Right cardiac atrium (tissue), 5 donors: ENCODE data around the gene SP140. TPM values are rescaled to one million over a fixed set of nuclear protein-coding genes. Genes with fewer than 3 reads are reported as not detected.
A peak's percentile ranks its signal among the peaks of the same experiment; 100 is the strongest.
"Not testable (repeated sequence)": the region's sequence is repeated elsewhere in the genome, so short reads cannot be mapped to it uniquely, and the experiment has no call there.

Experiments used
- ATAC-seq, 2 donors: fragments of 200-7000 bp; cut with Tn5 transposase; one replicate each; pipeline versions ENCODE4 v1.8.0 to v1.9.1; 2020; ENCODE audit warnings: moderate library complexity in 2 of 2, mild to moderate bottlenecking in 1 of 2
- DNase-seq, 3 donors: peaks; one replicate each; pipeline ENCODE4 v3.0.0-alpha.2; 2020
- H3K27ac ChIP-seq: one replicate; pipeline ENCODE4 v1.5.1; 2013; ENCODE audit warnings: mild to moderate bottlenecking, low read length, control low read depth, moderate library complexity
- H3K27me3 ChIP-seq: one replicate; pipeline ENCODE4 v1.6.1; 2013; ENCODE audit not compliant: control insufficient read depth, insufficient read depth
- H3K4me1 ChIP-seq: one replicate; pipeline ENCODE4 v1.6.1; 2013; ENCODE audit warnings: low read length; ENCODE audit not compliant: control insufficient read depth, insufficient read depth
- H3K4me3 ChIP-seq: one replicate; pipeline ENCODE4 v1.5.1; 2013; ENCODE audit warnings: low read length, control low read depth
- H3K9me3 ChIP-seq: one replicate; pipeline ENCODE4 v1.6.1; 2013; ENCODE audit warnings: low read length; ENCODE audit not compliant: control insufficient read depth
- WGBS: extraction: QIAGEN DNeasy Blood & Tissue Kit; methylation state at CpG from one replicate; pipeline ENCODE4 v1.1.7; 2013; 5-methylcytosine and 5-hydroxymethylcytosine counted together
- intact Hi-C, 4 donors: fragments of 100-400 bp; cut with DNase I; formaldehyde crosslinking; loops; one replicate each; pipeline versions ENCODE4 v1.11.0 to v1.14.0; 2022 to 2023
- polyA plus RNA-seq: library from polyadenylated mRNA; stranded (reverse); fragments of 200-250 nt; gene quantifications from one replicate; pipeline ENCODE4 v1.2.3, GENCODE V29; 2013
- total RNA-seq, 4 donors: library from RNA; stranded (reverse); fragmentation: NEBNext Ultra II Directional; extraction: Animal tissue kit (Norgen Biotek cat#: 25700); gene quantifications; one replicate each; pipeline ENCODE4 v1.2.1, GENCODE V29; 2021
- donor health status: healthy with polysubstance abuse.
- donor health status: DM: no; HTN: yes; CAD: no.
- donor health status: DM: no; HTN: no; CAD: no.
- donor health status: DM: no; HTN: yes; CAD: no; lungs with severe emphysema.
- donor health status: DM: yes; HTN: yes; CAD: no.

SP140 gene
- total and polyA plus RNA-seq, 5 donors, result 0.36 to 1.4 (median 0.59) TPM

GRCh38 chr2:230208576-230208975 is 17.0 kb upstream of the SP140 start:
- Histone ChIP-seq H3K27me3 (no peaks in the 10 kb centered on the region), H3K4me3 (no peak overlapping the region), H3K27ac (no peak overlapping the region), H3K9me3 (no peaks in the 10 kb centered on the region), H3K4me1 (no peaks in the 10 kb centered on the region)
- ATAC-seq, result no peak
- intact Hi-C loops, result no loop called here
- no peak for DNase-seq

- ATAC-seq, result no peak
- Histone ChIP-seq H3K27me3 (no peaks in the 10 kb centered on the region), H3K4me1 (no peaks in the 10 kb centered on the region), H3K4me3 (no peak overlapping the region), H3K27ac (no peak overlapping the region), H3K9me3 (no peaks in the 10 kb centered on the region)
- 82% methylated on average over 1 of the region's 1 CpG for WGBS
- no peak for DNase-seq
- intact Hi-C loops, result no loop called here
These were observed 16.0 kb upstream of the SP140 start for GRCh38 chr2:230209422-230210051.

GRCh38 chr2:230216489-230216888 is 9.0 kb upstream of the SP140 start:
- Histone ChIP-seq H3K27ac (no peak overlapping the region), H3K9me3 (no peaks in the 10 kb centered on the region), H3K4me1 (peaks cover 3% of the 10 kb centered on the region), H3K27me3 (no peaks in the 10 kb centered on the region), H3K4me3 (no peak overlapping the region)
- 98% methylated on average over 1 of the region's 1 CpG for WGBS
- DNase-seq (no peak), ATAC-seq (no peak)
- intact Hi-C loops, result no loop called here

GRCh38 chr2:230217424-230217823 is 8.1 kb upstream of the SP140 start:
- Histone ChIP-seq H3K4me3 (no peak overlapping the region), H3K9me3 (no peaks in the 10 kb centered on the region), H3K27ac (no peak overlapping the region), H3K27me3 (no peaks in the 10 kb centered on the region), H3K4me1 (peaks cover 3% of the 10 kb centered on the region)
- WGBS, result 92% methylated on average over 3 of the region's 3 CpGs
- intact Hi-C loops, result no loop called here
- no peak for ATAC-seq
- DNase-seq, result no peak

GRCh38 chr2:230218421-230218820 is 7.1 kb upstream of the SP140 start:
- 49% methylated on average over 2 of the region's 2 CpGs for WGBS
- ATAC-seq (peak in 1 of 2 donors; percentile 20), DNase-seq (no peak)
- H3K27ac ChIP-seq, result no peak overlapping the region
- H3K4me1 ChIP-seq, result peaks cover 3% of the 10 kb centered on the region
- no peaks in the 10 kb centered on the region for H3K9me3 ChIP-seq
- no peaks in the 10 kb centered on the region for H3K27me3 ChIP-seq
- intact Hi-C loops, result no loop called here
- peak overlapping the region; percentile 89 for H3K4me3 ChIP-seq

GRCh38 chr2:230219419-230220331 is 5.9 kb upstream of the SP140 start, which contains the start of gene SP110:
Gene SP110, minus strand, starts transcription at chr2:230219984. Its CDS starts 3,057 bp downstream, at chr2:230216927.
- Histone ChIP-seq H3K27ac (peak within 1 kb of the TSS; percentile 72), H3K9me3 (no peaks in the 10 kb centered on the region), H3K4me3 (peak within 1 kb of the TSS; percentile 89), H3K27me3 (no peaks in the 10 kb centered on the region), H3K4me1 (peaks cover 3% of the 10 kb centered on the region)
- intact Hi-C loops, result loop anchor here in 1 of 4 donors (10.0 kb wide), 1 partner anchor 105 kb away; the partner anchor contains the start of gene SP140L
- ATAC-seq (peak; percentile 95 to 96), DNase-seq (peak; percentile 82 to 88 (median 86))
- WGBS, result 1% methylated on average over 19 of the region's 19 CpGs

GRCh38 chr2:230220347-230220969 is 5.1 kb upstream of the SP140 start:
- no peaks in the 10 kb centered on the region for H3K27me3 ChIP-seq
- 97% methylated on average over 1 of the region's 1 CpG for WGBS
- intact Hi-C loops, result loop anchor here in 1 of 4 donors (10.0 kb wide), 1 partner anchor 104 kb away; the partner anchor contains the start of gene SP140L
- peak in 1 of 3 donors; percentile 14 for DNase-seq
- peaks cover 3% of the 10 kb centered on the region for H3K4me1 ChIP-seq
- peak overlapping the region; percentile 72 for H3K27ac ChIP-seq
- ATAC-seq, result peak in 1 of 2 donors; percentile 17
- no peaks in the 10 kb centered on the region for H3K9me3 ChIP-seq
- H3K4me3 ChIP-seq, result peak overlapping the region; percentile 89

- no peaks in the 10 kb centered on the region for H3K9me3 ChIP-seq
- H3K27ac ChIP-seq, result no peak overlapping the region
- H3K27me3 ChIP-seq, result no peaks in the 10 kb centered on the region
- peaks cover 3% of the 10 kb centered on the region for H3K4me1 ChIP-seq
- 98% methylated on average over 4 of the region's 4 CpGs for WGBS
- intact Hi-C loops, result loop anchor here in 1 of 4 donors (10.0 kb wide), 1 partner anchor 103 kb away; the partner anchor contains the start of gene SP140L
- no peak overlapping the region for H3K4me3 ChIP-seq
- ATAC-seq (no peak), DNase-seq (no peak)
These were observed 4.0 kb upstream of the SP140 start for GRCh38 chr2:230221493-230221892.

GRCh38 chr2:230222829-230223228 is 2.7 kb upstream of the SP140 start:
- WGBS, result 92% methylated on average over 4 of the region's 4 CpGs
- ATAC-seq, H3K27ac ChIP-seq, DNase-seq, H3K4me3 ChIP-seq, H3K27me3 ChIP-seq, H3K9me3 ChIP-seq, H3K4me1 ChIP-seq: not testable (repeated sequence)
- intact Hi-C loops, result loop anchor here in 1 of 4 donors (10.0 kb wide), 1 partner anchor 102 kb away; the partner anchor contains the start of gene SP140L

- DNase-seq (no peak), ATAC-seq (no peak)
- intact Hi-C loops, result loop anchor here in 1 of 4 donors (10.0 kb wide), 1 partner anchor 100 kb away; the partner anchor contains the start of gene SP140L
- H3K9me3 ChIP-seq, result no peaks in the 10 kb centered on the region
- no peak overlapping the region for H3K4me3 ChIP-seq
- H3K27me3 ChIP-seq, result no peaks in the 10 kb centered on the region
- peaks cover 3% of the 10 kb centered on the region for H3K4me1 ChIP-seq
- no peak overlapping the region for H3K27ac ChIP-seq
These were observed 1.1 kb upstream of the SP140 start for GRCh38 chr2:230224458-230224857.
